HepG2 (cell line): ENCODE measurements around the gene CADM3.

Source experiments
- NFE2L1 ChIP-seq: sonication (generic); formaldehyde crosslinking; IDR thresholded peaks from 2 replicates; pipeline ENCODE4 v1.4.0; 2020; ENCODE audit warnings: missing genetic modification reagents, mild to moderate bottlenecking, borderline replicate concordance
- NFIC ChIP-seq: IDR thresholded peaks from 2 replicates; pipeline ENCODE4 v1.6.1; 2012; ENCODE audit warnings: mild to moderate bottlenecking, low read length, inconsistent platforms
- ZNF691 ChIP-seq: sonication (generic); formaldehyde crosslinking; IDR thresholded peaks from 2 replicates; pipeline ENCODE4 v1.4.0; 2020; ENCODE audit warnings: missing genetic modification reagents, low read depth, mild to moderate bottlenecking, borderline replicate concordance

- TF ChIP-seq NFE2L1 (CRISPR knock-in tag) (no peak), NFIC (no peak), ZNF691 (CRISPR knock-in tag) (no peak)
These were observed 57.1 kb downstream of the CADM3 start for GRCh38 chr1:159228554-159228953.
